HEK293T (cell line): Measurements from ENCODE around the gene TMC8.

Experiments used
- CTCF ChIA-PET: fragments of 350-600 bp; formaldehyde crosslinking; extraction: SDS; loops from one replicate; lab custom pipeline; 2021; ENCODE audit warnings: antibody characterized with exemption, inconsistent platforms; lab: Yijun Ruan, JAX
- POLR2A ChIA-PET: fragments of 350-600 bp; formaldehyde crosslinking; extraction: SDS; loops from one replicate; lab custom pipeline; 2020; ENCODE audit warnings: antibody characterized with exemption, inconsistent platforms; lab: Yijun Ruan, JAX
- DNase-seq: peaks from one replicate; pipeline ENCODE4 v3.0.0; 2012; ENCODE audit warnings: mixed read lengths; ENCODE audit errors: extremely low spot score
- ARNT ChIP-seq: fragments of 450-650 bp; IDR thresholded peaks from 2 replicates; pipeline ENCODE4 v1.6.1; 2017; ENCODE audit warnings: mild to moderate bottlenecking
- BHLHE40 ChIP-seq: fragments of 450-650 bp; IDR thresholded peaks from 2 replicates; pipeline ENCODE4 v1.6.1; 2016; ENCODE audit warnings: mild to moderate bottlenecking, moderate library complexity, borderline replicate concordance
- CTBP1 ChIP-seq: fragments of 450-650 bp; IDR thresholded peaks from 2 replicates; pipeline ENCODE4 v1.6.1; 2016; ENCODE audit warnings: borderline replicate concordance
- ELF4 ChIP-seq: fragments of 450-650 bp; IDR thresholded peaks from 2 replicates; pipeline ENCODE4 v1.6.1; 2017; ENCODE audit warnings: antibody characterized with exemption
- FOXA1 ChIP-seq: fragments of 450-650 bp; IDR thresholded peaks from 2 replicates; pipeline ENCODE4 v1.6.1; 2016; ENCODE audit warnings: mild to moderate bottlenecking
- FOXK2 ChIP-seq: fragments of 450-650 bp; IDR thresholded peaks from 2 replicates; pipeline ENCODE4 v1.6.1; 2016; ENCODE audit warnings: mild to moderate bottlenecking
- FOXM1 ChIP-seq: fragments of 450-650 bp; IDR thresholded peaks from 2 replicates; pipeline ENCODE4 v1.6.1; 2017; ENCODE audit warnings: mild to moderate bottlenecking, borderline replicate concordance
- HDGF ChIP-seq: fragments of 450-650 bp; IDR thresholded peaks from 2 replicates; pipeline ENCODE4 v1.6.1; 2017; ENCODE audit warnings: antibody characterized with exemption, borderline replicate concordance
- L3MBTL2 ChIP-seq: fragments of 450-650 bp; conservative IDR thresholded peaks from 2 replicates; pipeline ENCODE4 v1.6.1; 2016; ENCODE audit warnings: mild to moderate bottlenecking
- LEF1 ChIP-seq: fragments of 450-650 bp; IDR thresholded peaks from 2 replicates; pipeline ENCODE4 v1.6.1; 2017; ENCODE audit warnings: mild to moderate bottlenecking, borderline replicate concordance
- NFRKB ChIP-seq: fragments of 450-650 bp; IDR thresholded peaks from 2 replicates; pipeline ENCODE4 v1.6.1; 2016; ENCODE audit warnings: mild to moderate bottlenecking, moderate library complexity
- PKNOX1 ChIP-seq: fragments of 450-650 bp; IDR thresholded peaks from 2 replicates; pipeline ENCODE4 v1.6.1; 2016
- SP1 ChIP-seq: fragments of 450-650 bp; IDR thresholded peaks from 2 replicates; pipeline ENCODE4 v1.6.1; 2017
- SUZ12 ChIP-seq: fragments of 450-650 bp; IDR thresholded peaks from 2 replicates; pipeline ENCODE4 v1.6.1; 2016; ENCODE audit warnings: mild to moderate bottlenecking
- TARDBP ChIP-seq: fragments of 450-650 bp; IDR thresholded peaks from 2 replicates; pipeline ENCODE4 v1.6.1; 2016
- ZNF384 ChIP-seq: fragments of 450-650 bp; IDR thresholded peaks from 2 replicates; pipeline ENCODE4 v1.6.1; 2016

TMC8 gene

GRCh38 chr17:78185981-78186691 lies 55.6 kb downstream of the TMC8 start:
- TF ChIP-seq SP1: no peak
- TF ChIP-seq ARNT: no peak
- POLR2A ChIA-PET: interaction anchor here (0.6 to 3.5 kb wide), 29 partner anchors 8 to 795 kb away, joined by 3 to 50 read pairs (median 5); partner anchors contain the start of genes BIRC5, SYNGR2, TMC6 and TMC8
- CTCF ChIA-PET: interaction anchor here (1.1 to 3.4 kb wide), 3 partner anchors 9 to 58 kb away, joined by 3 to 20 read pairs (median 3); no protein-coding TSS in a partner anchor
- peak; percentile 43 for DNase-seq

DNA sequence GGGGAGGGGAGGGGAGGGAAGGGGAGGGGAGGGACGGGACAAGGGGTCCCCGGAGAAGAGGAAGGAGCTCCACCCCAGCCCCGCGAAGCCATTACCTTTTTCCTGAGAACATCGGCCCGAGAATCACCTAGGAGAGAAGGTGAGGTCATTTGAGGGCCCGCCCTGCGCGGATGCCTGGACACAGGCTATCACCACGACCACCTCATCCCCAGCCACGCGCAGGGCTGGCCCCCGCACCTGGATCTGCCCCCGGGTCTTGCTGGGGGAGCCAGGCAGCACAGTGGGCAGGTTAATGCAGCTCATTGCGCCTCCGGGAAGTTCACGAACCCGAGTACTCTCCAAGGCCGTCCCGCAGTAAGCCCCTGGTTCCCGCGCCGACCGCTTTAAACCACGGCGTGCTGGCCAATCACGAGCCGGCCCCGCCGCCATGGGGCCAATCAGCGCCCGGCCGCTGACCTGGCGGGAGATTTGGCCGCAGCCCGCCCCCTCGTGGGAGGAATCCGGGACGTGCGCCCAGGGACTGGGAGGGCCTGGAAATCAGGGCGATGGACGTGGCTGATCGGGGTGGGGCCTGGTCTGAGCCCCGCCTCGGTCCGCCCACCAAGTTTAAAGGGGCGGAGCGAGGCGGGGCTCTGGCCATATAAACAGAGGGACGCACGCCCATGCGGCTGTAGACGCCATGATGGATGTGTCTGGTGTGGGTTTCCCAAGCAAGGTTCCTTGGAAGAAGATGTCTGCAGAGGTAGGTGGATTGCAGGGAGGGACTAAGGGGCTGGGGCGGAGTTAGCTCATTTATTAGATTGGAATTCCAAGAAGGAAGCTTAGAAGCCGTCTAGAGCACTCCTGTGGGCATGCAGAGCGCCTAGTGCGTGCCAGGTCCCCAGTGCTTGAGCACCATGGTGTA lies 56.4 kb downstream of the TMC8 start, which contains the start of the genes AFMID and TK1:
Gene AFMID, plus strand, starts transcription at position 671 of the 904 bp plus-strand sequence. Its CDS starts 9 bp downstream, at position 680.
Gene TK1, minus strand, starts transcription at position 361 of the 904 bp plus-strand sequence. Its CDS starts 58 bp downstream, at position 303.
- POLR2A ChIA-PET: interaction anchor here (0.6 to 3.5 kb wide), 28 partner anchors 9 to 130 kb away, joined by 3 to 50 read pairs (median 5); partner anchors contain the start of genes BIRC5, SYNGR2, TMC6 and TMC8
- DNase-seq: peak; percentile 100

More for the DNA sequence above, 56.4 kb downstream of the TMC8 start, which contains the start of the genes AFMID and TK1:
- CTCF ChIA-PET: interaction anchor here (0.6 to 3.4 kb wide), 5 partner anchors 10 to 65 kb away, joined by 3 to 20 read pairs (median 3); partner anchors contain the start of gene BIRC5
- TF ChIP-seq L3MBTL2 (peak; percentile 92), ZNF384 (no peak), LEF1 (no peak), FOXA1 (no peak), CTBP1 (no peak; the same call in 1 of the 2 replicates), ELF4 (peak; percentile 64; the same call in 1 of the 2 replicates), HDGF (peak; percentile 27; the same call in 1 of the 2 replicates), NFRKB (no peak), FOXK2 (no peak), TARDBP (no peak), SUZ12 (no peak), SP1 (no peak), PKNOX1 (peak; percentile 93), BHLHE40 (no peak), FOXM1 (peak; percentile 84; the same call in 1 of the 2 replicates), ARNT (no peak; the same call in 1 of the 2 replicates)
